HG02840 (cell line): ENCODE results near the gene MALT1.
"Not testable (repeated sequence)": the region's sequence is repeated elsewhere in the genome, so short reads cannot be mapped to it uniquely, and the experiment has no call there.

Experiments
- ATAC-seq: cut with Tn5 transposase; IDR thresholded peaks from one replicate; pipeline ENCODE4 v1.9.1; 2021; ENCODE audit warnings: mild to moderate bottlenecking, moderate library complexity, moderate number of reproducible peaks; ENCODE audit not compliant: unreplicated experiment, low FRiP score

The MALT1 gene

GRCh38 chr18:58727776-58728500, 56.7 kb downstream of the MALT1 start:
- ATAC-seq = no peak

GRCh38 chr18:58728719-58729118, 57.5 kb downstream of the MALT1 start:
- no peak for ATAC-seq

- ATAC-seq = no peak
Observed at GRCh38 chr18:58730618-58731017, 59.4 kb downstream of the MALT1 start.

- no peak for ATAC-seq
Observed at GRCh38 chr18:58732471-58732870, 61.2 kb downstream of the MALT1 start.

GRCh38 chr18:58733866-58734265, 62.6 kb downstream of the MALT1 start:
- no peak for ATAC-seq

- no peak for ATAC-seq
Observed at GRCh38 chr18:58738322-58738721, 67.1 kb downstream of the MALT1 start.

- ATAC-seq = no peak
Observed at GRCh38 chr18:58745914-58746313, 74.6 kb downstream of the MALT1 start.

- no peak for ATAC-seq
Observed at GRCh38 chr18:58748899-58749595, 77.8 kb downstream of the MALT1 start.

GRCh38 chr18:58753976-58754375, 82.7 kb downstream of the MALT1 start:
- ATAC-seq = no peak

- ATAC-seq = no peak
Observed at GRCh38 chr18:58754544-58755068, 83.3 kb downstream of the MALT1 start.

GRCh38 chr18:58755304-58756010, 84.2 kb downstream of the MALT1 start:
- no peak for ATAC-seq

GRCh38 chr18:58756148-58756547, 84.9 kb downstream of the MALT1 start:
- no peak for ATAC-seq

- ATAC-seq = no peak
Observed at GRCh38 chr18:58756596-58757240, 85.5 kb downstream of the MALT1 start.

GRCh38 chr18:58757351-58757750, 86.1 kb downstream of the MALT1 start:
- ATAC-seq = not testable (repeated sequence)

GRCh38 chr18:58758046-58758445, 86.8 kb downstream of the MALT1 start:
- no peak for ATAC-seq

GRCh38 chr18:58758606-58759005, 87.3 kb downstream of the MALT1 start:
- ATAC-seq = no peak

GRCh38 chr18:58761241-58761969, 90.1 kb downstream of the MALT1 start:
- ATAC-seq = peak; percentile 69

- ATAC-seq = no peak
Observed at GRCh38 chr18:58761970-58762780, 90.9 kb downstream of the MALT1 start.

GRCh38 chr18:58762781-58763171, 91.5 kb downstream of the MALT1 start:
- ATAC-seq = no peak
